Tibial nerve (tissue), 4 donors: Measurements from ENCODE around the gene CRY1.
"Not testable (repeated sequence)": the region's sequence is repeated elsewhere in the genome, so short reads cannot be mapped to it uniquely, and the experiment has no call there.

ENCODE experiments used
- EP300 ChIP-seq, 2 donors: sonication (generic); formaldehyde crosslinking; IDR thresholded peaks; one replicate each; pipeline ENCODE4 v1.6.1; 2017; ENCODE audit warnings: antibody characterized with exemption in 2 of 2, mild to moderate bottlenecking in 1 of 2
- POLR2A ChIP-seq, 2 donors: fragments of 450-650 bp; IDR thresholded peaks; one replicate each; pipeline ENCODE4 v1.6.1; 2017; ENCODE audit warnings: antibody characterized with exemption in 2 of 2, mild to moderate bottlenecking in 2 of 2, moderate library complexity in 2 of 2
- TF ChIP-seq, protein P1 (sequence below), 5 experiments: fragments of 200-600 bp in 3 of 5; fragments of 450-650 bp in 2 of 5; sonication (generic) in 3 of 5; IDR thresholded peaks; one replicate each; pipeline ENCODE4 v1.5.1; 2016 to 2019; ENCODE audit warnings: antibody characterized with exemption in 5 of 5, mild to moderate bottlenecking in 3 of 5, moderate library complexity in 2 of 5

DNA sequence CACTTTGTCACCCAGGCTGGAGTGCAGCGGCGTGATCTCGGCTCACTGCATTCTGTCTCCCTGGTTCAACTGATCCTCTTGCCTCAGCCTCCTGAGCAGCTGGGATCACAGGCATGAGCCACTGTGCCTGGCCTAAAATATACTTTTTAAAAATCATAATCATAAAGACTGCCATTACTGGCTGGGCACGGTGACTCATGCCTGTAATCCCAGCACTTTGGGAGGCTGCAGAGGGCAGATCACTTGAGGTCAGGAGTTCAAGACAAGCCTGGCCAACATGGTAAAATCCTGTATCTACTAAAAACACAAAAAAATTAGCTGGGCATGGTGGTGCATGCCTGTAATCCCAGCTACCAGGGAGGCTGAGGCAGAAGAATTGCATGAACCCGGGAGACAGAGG lies 20.1 kb downstream of the CRY1 start:
- not testable (repeated sequence) for TF ChIP-seq POLR2A, EP300 (IDR thresholded peaks at IDR 0.05)
- TF ChIP-seq, protein P1, sequence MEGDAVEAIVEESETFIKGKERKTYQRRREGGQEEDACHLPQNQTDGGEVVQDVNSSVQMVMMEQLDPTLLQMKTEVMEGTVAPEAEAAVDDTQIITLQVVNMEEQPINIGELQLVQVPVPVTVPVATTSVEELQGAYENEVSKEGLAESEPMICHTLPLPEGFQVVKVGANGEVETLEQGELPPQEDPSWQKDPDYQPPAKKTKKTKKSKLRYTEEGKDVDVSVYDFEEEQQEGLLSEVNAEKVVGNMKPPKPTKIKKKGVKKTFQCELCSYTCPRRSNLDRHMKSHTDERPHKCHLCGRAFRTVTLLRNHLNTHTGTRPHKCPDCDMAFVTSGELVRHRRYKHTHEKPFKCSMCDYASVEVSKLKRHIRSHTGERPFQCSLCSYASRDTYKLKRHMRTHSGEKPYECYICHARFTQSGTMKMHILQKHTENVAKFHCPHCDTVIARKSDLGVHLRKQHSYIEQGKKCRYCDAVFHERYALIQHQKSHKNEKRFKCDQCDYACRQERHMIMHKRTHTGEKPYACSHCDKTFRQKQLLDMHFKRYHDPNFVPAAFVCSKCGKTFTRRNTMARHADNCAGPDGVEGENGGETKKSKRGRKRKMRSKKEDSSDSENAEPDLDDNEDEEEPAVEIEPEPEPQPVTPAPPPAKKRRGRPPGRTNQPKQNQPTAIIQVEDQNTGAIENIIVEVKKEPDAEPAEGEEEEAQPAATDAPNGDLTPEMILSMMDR (IDR thresholded peaks at IDR 0.05) = not testable (repeated sequence)
